Measurements from ENCODE around the gene ABCB9.

ABCB9 gene

DNA sequence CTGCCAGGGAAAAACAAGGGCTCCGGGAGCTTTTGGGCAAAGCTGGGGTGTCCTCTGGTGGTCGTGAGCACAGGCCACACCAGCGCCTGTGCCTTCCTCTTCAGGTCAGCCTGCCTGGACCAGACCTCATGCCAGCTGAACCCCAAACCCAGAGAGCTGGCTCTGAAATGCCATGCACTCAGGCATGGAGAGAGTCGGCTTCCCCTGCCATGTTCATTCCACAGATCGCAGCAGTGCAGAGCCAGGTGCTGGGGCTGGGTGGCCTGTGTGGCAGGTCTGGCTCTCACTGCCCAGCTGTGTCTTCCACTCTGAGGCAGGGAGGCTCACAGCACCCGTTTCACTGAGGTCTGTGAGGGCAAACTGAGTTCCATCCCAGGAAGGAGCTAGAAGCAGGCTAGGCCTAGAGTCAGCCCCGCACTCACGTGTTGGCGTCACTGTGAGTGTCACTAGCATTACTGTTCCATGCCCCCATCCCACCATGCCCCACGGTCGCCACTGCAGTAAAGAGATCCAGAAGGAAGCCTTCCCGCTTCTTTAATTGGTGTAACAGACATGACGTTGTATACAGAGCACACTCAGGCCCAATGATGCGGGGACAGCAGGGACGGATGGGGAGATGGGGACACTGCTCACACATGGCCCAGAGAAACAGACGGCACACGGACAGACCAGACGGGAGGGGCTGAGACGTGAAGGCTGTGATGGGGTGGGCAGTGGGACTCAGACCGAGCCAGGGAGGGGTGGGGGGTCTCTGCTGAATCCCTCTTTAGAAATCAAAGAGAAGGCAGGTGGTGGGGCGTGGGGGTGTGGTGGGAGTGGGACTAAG lies 16.9 kb upstream of the ABCB9 start (continued):
- no peak for TF ChIP-seq ARNTL (CRISPR knock-in tag; IDR thresholded peaks at IDR 0.05; ENCODE audit: borderline replicate concordance, low read depth)
- TF ChIP-seq ZC3H10 (CRISPR knock-in tag; IDR thresholded peaks at IDR 0.05): no peak
- no peak for TF ChIP-seq ZNF565 (CRISPR knock-in tag; conservative IDR thresholded peaks at IDR 0.05; ENCODE audit: low read depth)
- no peak for TF ChIP-seq TCF4 (CRISPR knock-in tag; IDR thresholded peaks at IDR 0.05; ENCODE audit: borderline replicate concordance)
- TF ChIP-seq, protein P1, sequence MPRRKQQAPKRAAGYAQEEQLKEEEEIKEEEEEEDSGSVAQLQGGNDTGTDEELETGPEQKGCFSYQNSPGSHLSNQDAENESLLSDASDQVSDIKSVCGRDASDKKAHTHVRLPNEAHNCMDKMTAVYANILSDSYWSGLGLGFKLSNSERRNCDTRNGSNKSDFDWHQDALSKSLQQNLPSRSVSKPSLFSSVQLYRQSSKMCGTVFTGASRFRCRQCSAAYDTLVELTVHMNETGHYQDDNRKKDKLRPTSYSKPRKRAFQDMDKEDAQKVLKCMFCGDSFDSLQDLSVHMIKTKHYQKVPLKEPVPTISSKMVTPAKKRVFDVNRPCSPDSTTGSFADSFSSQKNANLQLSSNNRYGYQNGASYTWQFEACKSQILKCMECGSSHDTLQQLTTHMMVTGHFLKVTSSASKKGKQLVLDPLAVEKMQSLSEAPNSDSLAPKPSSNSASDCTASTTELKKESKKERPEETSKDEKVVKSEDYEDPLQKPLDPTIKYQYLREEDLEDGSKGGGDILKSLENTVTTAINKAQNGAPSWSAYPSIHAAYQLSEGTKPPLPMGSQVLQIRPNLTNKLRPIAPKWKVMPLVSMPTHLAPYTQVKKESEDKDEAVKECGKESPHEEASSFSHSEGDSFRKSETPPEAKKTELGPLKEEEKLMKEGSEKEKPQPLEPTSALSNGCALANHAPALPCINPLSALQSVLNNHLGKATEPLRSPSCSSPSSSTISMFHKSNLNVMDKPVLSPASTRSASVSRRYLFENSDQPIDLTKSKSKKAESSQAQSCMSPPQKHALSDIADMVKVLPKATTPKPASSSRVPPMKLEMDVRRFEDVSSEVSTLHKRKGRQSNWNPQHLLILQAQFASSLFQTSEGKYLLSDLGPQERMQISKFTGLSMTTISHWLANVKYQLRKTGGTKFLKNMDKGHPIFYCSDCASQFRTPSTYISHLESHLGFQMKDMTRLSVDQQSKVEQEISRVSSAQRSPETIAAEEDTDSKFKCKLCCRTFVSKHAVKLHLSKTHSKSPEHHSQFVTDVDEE (CRISPR knock-in tag; IDR thresholded peaks at IDR 0.05): no peak

DNA sequence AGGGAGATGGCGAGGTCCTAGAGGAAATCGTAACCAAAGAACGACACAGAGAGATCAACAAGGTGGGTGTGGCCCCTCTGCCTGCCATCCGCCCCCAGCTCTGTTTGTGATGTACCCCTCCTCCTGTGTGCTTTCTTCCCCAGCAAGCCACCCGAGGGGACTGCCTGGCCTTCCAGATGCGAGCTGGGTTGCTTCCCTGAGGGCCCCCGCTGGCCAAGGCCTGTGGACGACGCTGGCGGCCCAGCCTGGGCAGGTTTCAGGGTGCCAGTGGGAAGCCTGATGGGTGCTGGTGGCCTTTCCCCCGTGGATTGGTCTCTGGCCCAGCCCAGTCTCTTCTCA lies 16.2 kb upstream of the ABCB9 start:
- TF ChIP-seq, protein P2, sequence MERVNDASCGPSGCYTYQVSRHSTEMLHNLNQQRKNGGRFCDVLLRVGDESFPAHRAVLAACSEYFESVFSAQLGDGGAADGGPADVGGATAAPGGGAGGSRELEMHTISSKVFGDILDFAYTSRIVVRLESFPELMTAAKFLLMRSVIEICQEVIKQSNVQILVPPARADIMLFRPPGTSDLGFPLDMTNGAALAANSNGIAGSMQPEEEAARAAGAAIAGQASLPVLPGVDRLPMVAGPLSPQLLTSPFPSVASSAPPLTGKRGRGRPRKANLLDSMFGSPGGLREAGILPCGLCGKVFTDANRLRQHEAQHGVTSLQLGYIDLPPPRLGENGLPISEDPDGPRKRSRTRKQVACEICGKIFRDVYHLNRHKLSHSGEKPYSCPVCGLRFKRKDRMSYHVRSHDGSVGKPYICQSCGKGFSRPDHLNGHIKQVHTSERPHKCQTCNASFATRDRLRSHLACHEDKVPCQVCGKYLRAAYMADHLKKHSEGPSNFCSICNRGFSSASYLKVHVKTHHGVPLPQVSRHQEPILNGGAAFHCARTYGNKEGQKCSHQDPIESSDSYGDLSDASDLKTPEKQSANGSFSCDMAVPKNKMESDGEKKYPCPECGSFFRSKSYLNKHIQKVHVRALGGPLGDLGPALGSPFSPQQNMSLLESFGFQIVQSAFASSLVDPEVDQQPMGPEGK (CRISPR knock-in tag; IDR thresholded peaks at IDR 0.05; ENCODE audit: borderline replicate concordance): no peak
- ATAC-seq: no peak

DNA sequence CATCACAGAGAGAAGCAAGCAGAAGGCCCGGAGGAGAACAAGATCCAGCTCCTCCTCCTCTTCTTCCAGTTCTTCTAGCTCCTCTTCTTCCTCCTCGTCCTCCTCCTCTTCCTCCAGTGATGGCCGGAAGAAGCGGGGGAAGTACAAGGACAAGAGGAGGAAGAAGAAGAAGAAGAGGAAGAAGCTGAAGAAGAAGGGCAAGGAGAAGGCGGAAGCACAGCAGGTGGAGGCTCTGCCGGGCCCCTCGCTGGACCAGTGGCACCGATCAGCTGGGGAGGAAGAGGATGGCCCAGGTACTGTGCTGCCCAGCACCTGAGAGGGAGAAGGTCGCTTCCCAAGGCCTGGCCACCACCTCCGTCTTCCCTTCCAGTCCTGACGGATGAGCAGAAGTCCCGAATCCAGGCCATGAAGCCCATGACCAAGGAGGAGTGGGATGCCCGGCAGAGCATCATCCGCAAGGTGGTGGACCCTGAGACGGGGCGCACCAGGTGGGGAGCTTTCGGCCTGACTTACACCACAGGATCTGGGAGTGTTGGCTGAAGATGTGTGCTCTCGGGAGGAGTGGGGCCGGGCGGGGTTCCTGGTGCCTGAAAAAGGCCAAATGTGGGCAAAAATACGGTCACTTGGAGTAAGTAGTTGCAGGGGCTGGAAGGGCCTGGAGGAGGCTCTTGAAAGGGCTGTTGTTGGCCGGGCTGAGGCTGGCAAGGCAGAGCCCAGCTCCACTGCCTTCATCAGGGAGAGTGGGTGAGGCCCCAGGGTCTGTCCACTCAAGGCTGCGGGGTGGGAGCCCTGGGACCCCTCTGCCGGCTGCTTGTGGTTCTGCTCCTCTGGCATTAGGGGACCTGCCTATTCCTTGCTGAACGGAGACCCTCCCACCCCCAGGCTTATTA lies 15.6 kb upstream of the ABCB9 start:
- ATAC-seq: no peak

More for the DNA sequence above, 15.6 kb upstream of the ABCB9 start:
- no peak for TF ChIP-seq BACH2 (CRISPR knock-in tag; IDR thresholded peaks at IDR 0.05; ENCODE audit: borderline replicate concordance)
- TF ChIP-seq ARNTL (CRISPR knock-in tag; IDR thresholded peaks at IDR 0.05; ENCODE audit: borderline replicate concordance, low read depth): no peak
- no peak for TF ChIP-seq SNAI2 (CRISPR knock-in tag; IDR thresholded peaks at IDR 0.05)
- TF ChIP-seq, protein P3, sequence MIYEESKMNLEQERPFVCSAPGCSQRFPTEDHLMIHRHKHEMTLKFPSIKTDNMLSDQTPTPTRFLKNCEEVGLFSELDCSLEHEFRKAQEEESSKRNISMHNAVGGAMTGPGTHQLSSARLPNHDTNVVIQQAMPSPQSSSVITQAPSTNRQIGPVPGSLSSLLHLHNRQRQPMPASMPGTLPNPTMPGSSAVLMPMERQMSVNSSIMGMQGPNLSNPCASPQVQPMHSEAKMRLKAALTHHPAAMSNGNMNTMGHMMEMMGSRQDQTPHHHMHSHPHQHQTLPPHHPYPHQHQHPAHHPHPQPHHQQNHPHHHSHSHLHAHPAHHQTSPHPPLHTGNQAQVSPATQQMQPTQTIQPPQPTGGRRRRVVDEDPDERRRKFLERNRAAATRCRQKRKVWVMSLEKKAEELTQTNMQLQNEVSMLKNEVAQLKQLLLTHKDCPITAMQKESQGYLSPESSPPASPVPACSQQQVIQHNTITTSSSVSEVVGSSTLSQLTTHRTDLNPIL (CRISPR knock-in tag; IDR thresholded peaks at IDR 0.05; ENCODE audit: low read depth): no peak
- TF ChIP-seq CSDC2 (CRISPR knock-in tag; IDR thresholded peaks at IDR 0.05): no peak
- TF ChIP-seq ZNF565 (CRISPR knock-in tag; conservative IDR thresholded peaks at IDR 0.05; ENCODE audit: low read depth): no peak
- TF ChIP-seq, protein P1 (CRISPR knock-in tag; IDR thresholded peaks at IDR 0.05): no peak
- no peak for TF ChIP-seq ESRRG (CRISPR knock-in tag; IDR thresholded peaks at IDR 0.05)
- TF ChIP-seq, protein P4, sequence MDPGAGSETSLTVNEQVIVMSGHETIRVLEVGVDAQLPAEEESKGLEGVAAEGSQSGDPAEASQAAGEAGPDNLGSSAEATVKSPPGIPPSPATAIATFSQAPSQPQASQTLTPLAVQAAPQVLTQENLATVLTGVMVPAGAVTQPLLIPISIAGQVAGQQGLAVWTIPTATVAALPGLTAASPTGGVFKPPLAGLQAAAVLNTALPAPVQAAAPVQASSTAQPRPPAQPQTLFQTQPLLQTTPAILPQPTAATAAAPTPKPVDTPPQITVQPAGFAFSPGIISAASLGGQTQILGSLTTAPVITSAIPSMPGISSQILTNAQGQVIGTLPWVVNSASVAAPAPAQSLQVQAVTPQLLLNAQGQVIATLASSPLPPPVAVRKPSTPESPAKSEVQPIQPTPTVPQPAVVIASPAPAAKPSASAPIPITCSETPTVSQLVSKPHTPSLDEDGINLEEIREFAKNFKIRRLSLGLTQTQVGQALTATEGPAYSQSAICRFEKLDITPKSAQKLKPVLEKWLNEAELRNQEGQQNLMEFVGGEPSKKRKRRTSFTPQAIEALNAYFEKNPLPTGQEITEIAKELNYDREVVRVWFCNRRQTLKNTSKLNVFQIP (CRISPR knock-in tag; IDR thresholded peaks at IDR 0.05; ENCODE audit: borderline replicate concordance, low read depth): no peak
- TF ChIP-seq, protein P5, sequence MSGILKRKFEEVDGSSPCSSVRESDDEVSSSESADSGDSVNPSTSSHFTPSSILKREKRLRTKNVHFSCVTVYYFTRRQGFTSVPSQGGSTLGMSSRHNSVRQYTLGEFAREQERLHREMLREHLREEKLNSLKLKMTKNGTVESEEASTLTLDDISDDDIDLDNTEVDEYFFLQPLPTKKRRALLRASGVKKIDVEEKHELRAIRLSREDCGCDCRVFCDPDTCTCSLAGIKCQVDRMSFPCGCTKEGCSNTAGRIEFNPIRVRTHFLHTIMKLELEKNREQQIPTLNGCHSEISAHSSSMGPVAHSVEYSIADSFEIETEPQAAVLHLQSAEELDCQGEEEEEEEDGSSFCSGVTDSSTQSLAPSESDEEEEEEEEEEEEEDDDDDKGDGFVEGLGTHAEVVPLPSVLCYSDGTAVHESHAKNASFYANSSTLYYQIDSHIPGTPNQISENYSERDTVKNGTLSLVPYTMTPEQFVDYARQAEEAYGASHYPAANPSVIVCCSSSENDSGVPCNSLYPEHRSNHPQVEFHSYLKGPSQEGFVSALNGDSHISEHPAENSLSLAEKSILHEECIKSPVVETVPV (CRISPR knock-in tag; IDR thresholded peaks at IDR 0.05): no peak
- no peak for TF ChIP-seq RARB (CRISPR knock-in tag; IDR thresholded peaks at IDR 0.05)
- TF ChIP-seq OSR1 (CRISPR knock-in tag; IDR thresholded peaks at IDR 0.05): no peak
- no peak for TF ChIP-seq ZFP30 (CRISPR knock-in tag; IDR thresholded peaks at IDR 0.05)
- TF ChIP-seq, protein P2 (CRISPR knock-in tag; IDR thresholded peaks at IDR 0.05; ENCODE audit: borderline replicate concordance): no peak
- TF ChIP-seq PPARA (CRISPR knock-in tag; IDR thresholded peaks at IDR 0.05; ENCODE audit: borderline replicate concordance): no peak
- no peak for TF ChIP-seq ZNF8 (CRISPR knock-in tag; IDR thresholded peaks at IDR 0.05)
- no peak for TF ChIP-seq ZFP3 (CRISPR knock-in tag; IDR thresholded peaks at IDR 0.05)
- TF ChIP-seq GLIS3 (CRISPR knock-in tag; IDR thresholded peaks at IDR 0.05): no peak

Data from SK-N-SH treated with all-trans-retinoic acid at 6 μM for 48 hours (cell line).